HG03175 (cell line): ENCODE results near the gene PTPN14.

ENCODE experiments used
- ATAC-seq: cut with Tn5 transposase; IDR thresholded peaks from one replicate; pipeline ENCODE4 v1.9.1; 2021; ENCODE audit warnings: mild to moderate bottlenecking, moderate library complexity; ENCODE audit not compliant: unreplicated experiment

The PTPN14 gene

GRCh38 chr1:214380396-214380795 lies 171.0 kb downstream of the PTPN14 start:
- ATAC-seq, result no peak

- ATAC-seq, result no peak
Observed at GRCh38 chr1:214379236-214379970, 172.0 kb downstream of the PTPN14 start.

- ATAC-seq, result no peak
Observed at GRCh38 chr1:214378492-214378891, 172.9 kb downstream of the PTPN14 start.

GRCh38 chr1:214377886-214378285 lies 173.5 kb downstream of the PTPN14 start:
- ATAC-seq, result no peak

- no peak for ATAC-seq
Observed at GRCh38 chr1:214377485-214377884, 173.9 kb downstream of the PTPN14 start.

- no peak for ATAC-seq
Observed at GRCh38 chr1:214372092-214372491, 179.3 kb downstream of the PTPN14 start.

GRCh38 chr1:214370615-214371014 lies 180.8 kb downstream of the PTPN14 start:
- no peak for ATAC-seq

- no peak for ATAC-seq
Observed at GRCh38 chr1:214369364-214369763, 182.0 kb downstream of the PTPN14 start.

GRCh38 chr1:214367841-214368240 lies 183.6 kb downstream of the PTPN14 start:
- ATAC-seq, result peak; percentile 44

- no peak for ATAC-seq
Observed at GRCh38 chr1:214364786-214365295, 186.6 kb downstream of the PTPN14 start.

- ATAC-seq, result no peak
Observed at GRCh38 chr1:214364386-214364785, 187.0 kb downstream of the PTPN14 start.

- no peak for ATAC-seq
Observed at GRCh38 chr1:214363386-214363785, 188.0 kb downstream of the PTPN14 start.

- ATAC-seq, result no peak
Observed at GRCh38 chr1:214362188-214362882, 189.1 kb downstream of the PTPN14 start.

GRCh38 chr1:214361636-214362035 lies 189.8 kb downstream of the PTPN14 start:
- no peak for ATAC-seq

- ATAC-seq, result no peak
Observed at GRCh38 chr1:214360525-214361164, 190.8 kb downstream of the PTPN14 start.

- no peak for ATAC-seq
Observed at GRCh38 chr1:214360116-214360515, 191.3 kb downstream of the PTPN14 start.

GRCh38 chr1:214354440-214355148 lies 196.8 kb downstream of the PTPN14 start:
- ATAC-seq, result no peak

- no peak for ATAC-seq
Observed at GRCh38 chr1:214352838-214353237, 198.6 kb downstream of the PTPN14 start.

GRCh38 chr1:214351551-214352277 lies 199.7 kb downstream of the PTPN14 start:
- no peak for ATAC-seq

- ATAC-seq, result no peak
Observed at GRCh38 chr1:214349781-214350180, 201.6 kb downstream of the PTPN14 start.
